ENCODE data around the gene NHP2.

The NHP2 gene

GRCh38 chr5:178122346-178122745 is 31.3 kb downstream of the NHP2 start:
- Histone ChIP-seq H3K4me3 (IDR thresholded peaks at IDR 0.05; ENCODE audit: insufficient read depth, low read depth, low read length) (no peak overlapping the region), H3K27me3 (ENCODE audit: insufficient read depth, low read depth) (no peaks in the 10 kb centered on the region), H3K4me1 (ENCODE audit: low read depth, poor library complexity, severe bottlenecking) (peaks cover 14% of the 10 kb centered on the region), H2AFZ (ENCODE audit: low read depth) (no peak overlapping the region), H3K9ac (no peak overlapping the region), H3K36me3 (ENCODE audit: insufficient read depth) (no peaks in the 10 kb centered on the region), H4K20me1 (ENCODE audit: insufficient read depth) (no peaks in the 10 kb centered on the region), H3K4me2 (peak overlapping the region; percentile 78; the same call in 1 of the 2 replicates), H3K79me2 (ENCODE audit: insufficient read depth, low read depth) (no peaks in the 10 kb centered on the region), H3K27ac (no peak overlapping the region)
- TF ChIP-seq CTCF (conservative IDR thresholded peaks at IDR 0.05; ENCODE audit: low read depth, low read length): no peak

- Histone ChIP-seq H4K20me1 (ENCODE audit: insufficient read depth) (no peaks in the 10 kb centered on the region), H3K9ac (peak overlapping the region; percentile 54; the same call in 1 of the 2 replicates), H3K36me3 (ENCODE audit: insufficient read depth) (no peaks in the 10 kb centered on the region), H2AFZ (ENCODE audit: low read depth) (peak overlapping the region; percentile 45), H3K4me2 (peak overlapping the region; percentile 78; the same call in 1 of the 2 replicates), H3K4me3 (IDR thresholded peaks at IDR 0.05; ENCODE audit: insufficient read depth, low read depth, low read length) (no peak overlapping the region), H3K4me1 (ENCODE audit: low read depth, poor library complexity, severe bottlenecking) (peaks cover 14% of the 10 kb centered on the region), H3K27me3 (ENCODE audit: insufficient read depth, low read depth) (no peaks in the 10 kb centered on the region), H3K79me2 (ENCODE audit: insufficient read depth, low read depth) (no peaks in the 10 kb centered on the region), H3K27ac (peak overlapping the region; percentile 54)
- no peak for TF ChIP-seq CTCF (conservative IDR thresholded peaks at IDR 0.05; ENCODE audit: low read depth, low read length)
These were observed 32.1 kb downstream of the NHP2 start for GRCh38 chr5:178121391-178122276.

GRCh38 chr5:178120607-178121357 is 32.9 kb downstream of the NHP2 start:
- H3K79me2 ChIP-seq (ENCODE audit: insufficient read depth, low read depth): no peaks in the 10 kb centered on the region
- H3K36me3 ChIP-seq (ENCODE audit: insufficient read depth): no peaks in the 10 kb centered on the region
- peak overlapping the region; percentile 45 for H2AFZ ChIP-seq (ENCODE audit: low read depth)
- no peaks in the 10 kb centered on the region for H3K27me3 ChIP-seq (ENCODE audit: insufficient read depth, low read depth)
- peaks cover 14% of the 10 kb centered on the region for H3K4me1 ChIP-seq (ENCODE audit: low read depth, poor library complexity, severe bottlenecking)
- H3K27ac ChIP-seq: peak overlapping the region; percentile 54
- H4K20me1 ChIP-seq (ENCODE audit: insufficient read depth): no peaks in the 10 kb centered on the region
- no peak overlapping the region for H3K4me3 ChIP-seq (IDR thresholded peaks at IDR 0.05; ENCODE audit: insufficient read depth, low read depth, low read length)
- peak overlapping the region; percentile 78 for H3K4me2 ChIP-seq
- peak overlapping the region; percentile 54; the same call in 1 of the 2 replicates for H3K9ac ChIP-seq
- peak; percentile 62 for TF ChIP-seq CTCF (conservative IDR thresholded peaks at IDR 0.05; ENCODE audit: low read depth, low read length)

- Histone ChIP-seq H3K27me3 (ENCODE audit: insufficient read depth, low read depth) (no peaks in the 10 kb centered on the region), H3K4me2 (no peak overlapping the region)
These were observed 33.6 kb downstream of the NHP2 start for GRCh38 chr5:178119915-178120606.

More at GRCh38 chr5:178119915-178120606, 33.6 kb downstream of the NHP2 start:
- no peaks in the 10 kb centered on the region for H3K36me3 ChIP-seq (ENCODE audit: insufficient read depth)
- no peaks in the 10 kb centered on the region for H4K20me1 ChIP-seq (ENCODE audit: insufficient read depth)
- H2AFZ ChIP-seq (ENCODE audit: low read depth): no peak overlapping the region; the same call in 1 of the 2 replicates
- TF ChIP-seq CTCF (conservative IDR thresholded peaks at IDR 0.05; ENCODE audit: low read depth, low read length): no peak
- peaks cover 14% of the 10 kb centered on the region for H3K4me1 ChIP-seq (ENCODE audit: low read depth, poor library complexity, severe bottlenecking)
- H3K79me2 ChIP-seq (ENCODE audit: insufficient read depth, low read depth): no peaks in the 10 kb centered on the region
- no peak overlapping the region for H3K9ac ChIP-seq
- no peak overlapping the region for H3K27ac ChIP-seq
- H3K4me3 ChIP-seq (IDR thresholded peaks at IDR 0.05; ENCODE audit: insufficient read depth, low read depth, low read length): no peak overlapping the region

Measured in KMS-11 (cell line).